ENCODE measurements around the gene SLC30A7. TPM values are rescaled to one million over a fixed set of nuclear protein-coding genes. Genes with fewer than 3 reads are reported as not detected.

The SLC30A7 gene
- total and polyA plus RNA-seq, 2 of the 13 experiments (the other 11 are each of a cell fraction or from before 2014, with no cell fraction given) = 8.3 to 40.8 TPM

DNA sequence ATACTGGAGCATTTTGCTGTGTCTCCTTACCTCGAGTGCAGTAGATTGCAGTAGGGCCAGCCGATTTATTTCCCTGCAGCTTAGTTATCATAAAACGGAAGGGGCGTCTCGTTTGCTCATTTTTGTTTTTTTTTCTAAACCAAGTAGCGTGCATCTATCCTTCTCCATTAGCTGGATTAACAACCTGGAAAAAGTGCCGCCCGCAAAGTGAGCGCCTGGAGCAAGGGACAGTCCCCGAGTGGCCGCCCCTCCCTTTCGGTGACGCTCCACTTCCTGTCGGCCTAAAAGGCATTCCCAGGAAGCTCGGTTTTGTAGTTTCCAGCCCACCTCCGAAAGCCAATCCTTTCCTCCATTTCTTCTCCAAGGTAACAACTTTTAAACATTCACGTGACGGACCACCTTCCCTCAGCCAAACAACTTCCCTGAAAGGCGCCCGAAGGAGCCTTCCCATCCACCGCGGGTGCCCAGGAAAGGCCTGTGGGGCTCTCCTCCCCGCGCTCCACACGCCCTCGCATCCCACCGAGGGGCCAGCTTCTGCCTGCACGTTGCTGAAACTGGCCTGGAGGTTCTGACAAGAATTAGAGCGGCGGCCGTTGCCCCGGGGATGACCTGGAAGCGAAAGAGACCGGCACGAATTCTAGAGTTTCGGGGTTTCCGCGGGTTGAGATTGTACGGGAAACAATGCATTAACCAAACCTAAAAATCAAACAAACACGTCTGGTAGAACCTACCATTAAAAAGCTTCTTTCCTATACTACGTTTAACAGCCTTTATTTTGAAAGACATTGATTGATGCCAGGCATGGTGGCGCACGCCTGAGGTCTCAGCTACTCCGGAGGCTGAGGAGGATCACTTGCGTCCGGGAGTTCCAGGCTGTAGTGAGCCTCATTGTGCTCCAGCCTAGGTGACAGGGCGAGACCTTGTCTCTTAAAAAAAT is 1.0 kb upstream of the SLC30A7 start, which contains the start of gene EXTL2 (continued):
- TF ChIP-seq ZNF512B (CRISPR knock-in tag; IDR thresholded peaks at IDR 0.05; ENCODE audit: borderline replicate concordance) (no peak), DMAP1 (CRISPR knock-in tag; IDR thresholded peaks at IDR 0.05) (0 out of 2 replicates have a peak, but pooled peaks have one; percentile 17), SUZ12 (IDR thresholded peaks at IDR 0.05; ENCODE audit: low read depth, low read length) (no peak), TGIF2 (CRISPR knock-in tag; IDR thresholded peaks at IDR 0.05) (peak; percentile 46; the same call in 1 of the 2 replicates), ZFP36L2 (CRISPR knock-in tag; IDR thresholded peaks at IDR 0.05) (no peak), AKNA (CRISPR knock-in tag; IDR thresholded peaks at IDR 0.05; ENCODE audit: borderline replicate concordance) (no peak), ZBTB38 (CRISPR knock-in tag; IDR thresholded peaks at IDR 0.05) (no peak), MXI1 (IDR thresholded peaks at IDR 0.05; ENCODE audit: borderline replicate concordance, low read depth, low read length) (peak; percentile 88; the same call in 2 of the 3 replicates), ZSCAN12 (CRISPR knock-in tag; IDR thresholded peaks at IDR 0.05) (no peak), NFYB (CRISPR knock-in tag; IDR thresholded peaks at IDR 0.05) (no peak), KLF9 (CRISPR knock-in tag; IDR thresholded peaks at IDR 0.05; ENCODE audit: low read depth) (no peak)
- TF ChIP-seq, protein P1, sequence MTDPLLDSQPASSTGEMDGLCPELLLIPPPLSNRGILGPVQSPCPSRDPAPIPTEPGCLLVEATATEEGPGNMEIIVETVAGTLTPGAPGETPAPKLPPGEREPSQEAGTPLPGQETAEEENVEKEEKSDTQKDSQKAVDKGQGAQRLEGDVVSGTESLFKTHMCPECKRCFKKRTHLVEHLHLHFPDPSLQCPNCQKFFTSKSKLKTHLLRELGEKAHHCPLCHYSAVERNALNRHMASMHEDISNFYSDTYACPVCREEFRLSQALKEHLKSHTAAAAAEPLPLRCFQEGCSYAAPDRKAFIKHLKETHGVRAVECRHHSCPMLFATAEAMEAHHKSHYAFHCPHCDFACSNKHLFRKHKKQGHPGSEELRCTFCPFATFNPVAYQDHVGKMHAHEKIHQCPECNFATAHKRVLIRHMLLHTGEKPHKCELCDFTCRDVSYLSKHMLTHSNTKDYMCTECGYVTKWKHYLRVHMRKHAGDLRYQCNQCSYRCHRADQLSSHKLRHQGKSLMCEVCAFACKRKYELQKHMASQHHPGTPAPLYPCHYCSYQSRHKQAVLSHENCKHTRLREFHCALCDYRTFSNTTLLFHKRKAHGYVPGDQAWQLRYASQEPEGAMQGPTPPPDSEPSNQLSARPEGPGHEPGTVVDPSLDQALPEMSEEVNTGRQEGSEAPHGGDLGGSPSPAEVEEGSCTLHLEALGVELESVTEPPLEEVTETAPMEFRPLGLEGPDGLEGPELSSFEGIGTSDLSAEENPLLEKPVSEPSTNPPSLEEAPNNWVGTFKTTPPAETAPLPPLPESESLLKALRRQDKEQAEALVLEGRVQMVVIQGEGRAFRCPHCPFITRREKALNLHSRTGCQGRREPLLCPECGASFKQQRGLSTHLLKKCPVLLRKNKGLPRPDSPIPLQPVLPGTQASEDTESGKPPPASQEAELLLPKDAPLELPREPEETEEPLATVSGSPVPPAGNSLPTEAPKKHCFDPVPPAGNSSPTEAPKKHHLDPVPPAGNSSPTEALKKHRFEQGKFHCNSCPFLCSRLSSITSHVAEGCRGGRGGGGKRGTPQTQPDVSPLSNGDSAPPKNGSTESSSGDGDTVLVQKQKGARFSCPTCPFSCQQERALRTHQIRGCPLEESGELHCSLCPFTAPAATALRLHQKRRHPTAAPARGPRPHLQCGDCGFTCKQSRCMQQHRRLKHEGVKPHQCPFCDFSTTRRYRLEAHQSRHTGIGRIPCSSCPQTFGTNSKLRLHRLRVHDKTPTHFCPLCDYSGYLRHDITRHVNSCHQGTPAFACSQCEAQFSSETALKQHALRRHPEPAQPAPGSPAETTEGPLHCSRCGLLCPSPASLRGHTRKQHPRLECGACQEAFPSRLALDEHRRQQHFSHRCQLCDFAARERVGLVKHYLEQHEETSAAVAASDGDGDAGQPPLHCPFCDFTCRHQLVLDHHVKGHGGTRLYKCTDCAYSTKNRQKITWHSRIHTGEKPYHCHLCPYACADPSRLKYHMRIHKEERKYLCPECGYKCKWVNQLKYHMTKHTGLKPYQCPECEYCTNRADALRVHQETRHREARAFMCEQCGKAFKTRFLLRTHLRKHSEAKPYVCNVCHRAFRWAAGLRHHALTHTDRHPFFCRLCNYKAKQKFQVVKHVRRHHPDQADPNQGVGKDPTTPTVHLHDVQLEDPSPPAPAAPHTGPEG (CRISPR knock-in tag; IDR thresholded peaks at IDR 0.05) = peak; percentile 87; the same call in 1 of the 2 replicates
- TF ChIP-seq, protein P2, sequence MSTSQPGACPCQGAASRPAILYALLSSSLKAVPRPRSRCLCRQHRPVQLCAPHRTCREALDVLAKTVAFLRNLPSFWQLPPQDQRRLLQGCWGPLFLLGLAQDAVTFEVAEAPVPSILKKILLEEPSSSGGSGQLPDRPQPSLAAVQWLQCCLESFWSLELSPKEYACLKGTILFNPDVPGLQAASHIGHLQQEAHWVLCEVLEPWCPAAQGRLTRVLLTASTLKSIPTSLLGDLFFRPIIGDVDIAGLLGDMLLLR (CRISPR knock-in tag; IDR thresholded peaks at IDR 0.05) = no peak
